LNCAP (cell line): ENCODE measurements around the gene RPTOR.

Experiments used
- TF ChIP-seq, protein P1 (sequence below): fragments of 450-650 bp; IDR thresholded peaks from 2 replicates; pipeline ENCODE4 v1.5.1; 2017; ENCODE audit warnings: mild to moderate bottlenecking

RPTOR gene

DNA sequence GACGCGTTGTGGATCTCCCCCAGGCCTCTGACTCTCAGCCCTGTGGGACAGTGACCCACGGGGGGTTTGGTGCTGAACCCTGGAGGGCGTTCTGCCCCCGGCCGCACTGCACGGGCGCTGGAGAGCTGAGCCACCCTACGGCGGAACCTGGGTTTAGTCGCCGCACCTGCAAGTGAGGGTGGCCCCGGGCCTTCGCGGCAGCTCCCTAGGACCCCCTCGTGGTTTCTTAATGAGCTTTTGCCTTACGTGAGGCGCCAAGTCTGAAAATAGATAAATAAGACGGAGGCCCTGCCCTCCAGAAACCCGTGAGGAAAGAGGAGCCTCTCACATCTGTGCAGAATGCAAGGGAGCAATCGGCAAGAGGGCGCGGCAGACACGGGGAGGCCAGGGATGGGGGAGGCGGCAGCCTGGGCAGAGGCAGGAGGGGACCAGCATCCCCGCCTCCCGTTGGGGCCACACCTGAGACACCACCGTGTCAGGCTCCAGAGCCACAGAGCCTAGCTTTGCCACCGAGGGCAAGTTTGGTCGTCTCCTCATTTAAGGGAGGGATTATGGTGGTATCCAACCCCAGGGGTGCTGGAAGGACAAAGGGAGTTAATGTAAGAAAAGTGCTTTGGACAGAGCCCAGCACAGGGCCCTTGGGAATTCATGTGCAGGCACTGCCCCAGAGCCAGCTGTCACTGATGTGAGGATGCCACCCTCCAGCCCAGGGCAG, 293.8 kb downstream of the RPTOR start:
- TF ChIP-seq, protein P1, sequence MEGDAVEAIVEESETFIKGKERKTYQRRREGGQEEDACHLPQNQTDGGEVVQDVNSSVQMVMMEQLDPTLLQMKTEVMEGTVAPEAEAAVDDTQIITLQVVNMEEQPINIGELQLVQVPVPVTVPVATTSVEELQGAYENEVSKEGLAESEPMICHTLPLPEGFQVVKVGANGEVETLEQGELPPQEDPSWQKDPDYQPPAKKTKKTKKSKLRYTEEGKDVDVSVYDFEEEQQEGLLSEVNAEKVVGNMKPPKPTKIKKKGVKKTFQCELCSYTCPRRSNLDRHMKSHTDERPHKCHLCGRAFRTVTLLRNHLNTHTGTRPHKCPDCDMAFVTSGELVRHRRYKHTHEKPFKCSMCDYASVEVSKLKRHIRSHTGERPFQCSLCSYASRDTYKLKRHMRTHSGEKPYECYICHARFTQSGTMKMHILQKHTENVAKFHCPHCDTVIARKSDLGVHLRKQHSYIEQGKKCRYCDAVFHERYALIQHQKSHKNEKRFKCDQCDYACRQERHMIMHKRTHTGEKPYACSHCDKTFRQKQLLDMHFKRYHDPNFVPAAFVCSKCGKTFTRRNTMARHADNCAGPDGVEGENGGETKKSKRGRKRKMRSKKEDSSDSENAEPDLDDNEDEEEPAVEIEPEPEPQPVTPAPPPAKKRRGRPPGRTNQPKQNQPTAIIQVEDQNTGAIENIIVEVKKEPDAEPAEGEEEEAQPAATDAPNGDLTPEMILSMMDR = no peak

DNA sequence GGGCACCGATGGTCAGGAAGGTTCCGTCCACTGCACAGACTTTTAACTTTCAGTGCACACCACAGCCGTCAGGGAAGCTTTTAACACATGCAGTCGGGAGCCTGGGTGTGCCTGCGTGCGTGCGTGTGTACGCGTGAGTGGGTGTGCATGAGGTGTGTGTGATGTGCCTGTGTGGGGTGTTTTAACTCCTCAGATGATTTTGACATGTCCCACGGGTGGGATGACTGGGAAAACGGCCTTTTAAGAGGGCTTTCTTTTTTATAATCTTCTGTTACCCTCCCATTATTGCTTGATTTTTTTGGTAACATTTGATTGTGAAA, 294.3 kb downstream of the RPTOR start:
- TF ChIP-seq, protein P1 = no peak

DNA sequence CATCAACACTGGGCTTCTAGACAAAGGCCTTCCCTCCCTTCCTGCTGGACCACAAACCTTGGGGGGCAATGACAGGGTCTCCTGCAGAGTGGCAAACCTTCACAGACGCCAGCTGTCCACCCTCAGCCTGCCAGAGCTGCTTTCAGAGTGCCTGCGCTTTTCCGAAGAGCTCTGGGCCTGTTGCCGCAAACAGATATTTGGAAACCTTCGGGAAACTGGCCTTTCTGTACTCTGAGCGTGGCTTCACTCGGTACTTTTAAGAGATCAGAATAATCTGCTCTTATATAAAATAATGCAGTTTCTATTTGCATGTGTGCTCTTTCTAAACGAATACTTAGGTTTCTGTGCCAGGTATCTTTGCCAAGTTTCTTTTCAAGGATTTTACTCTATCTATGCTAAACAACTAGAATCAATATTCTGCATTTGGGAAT, 294.9 kb downstream of the RPTOR start:
- TF ChIP-seq, protein P1 = no peak

DNA sequence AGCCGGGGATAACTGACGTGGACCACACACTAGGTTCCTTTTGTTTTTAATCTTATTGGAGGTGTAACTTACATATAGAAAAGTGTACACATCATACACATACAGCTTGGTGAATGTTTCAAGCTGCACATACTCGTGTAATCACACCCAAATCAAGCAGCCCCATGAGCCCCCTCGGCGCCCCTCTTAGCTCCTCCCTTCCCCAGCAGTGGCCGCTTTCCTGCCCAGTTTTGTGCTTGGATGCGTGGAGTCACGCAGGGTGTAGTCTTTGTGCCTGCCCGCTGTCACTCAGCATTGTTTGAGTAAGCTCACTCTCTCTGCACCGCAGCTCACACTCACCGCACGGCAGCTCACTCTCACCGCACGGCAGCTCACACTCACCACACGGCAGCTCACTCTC, 295.3 kb downstream of the RPTOR start:
- TF ChIP-seq, protein P1 = no peak

DNA sequence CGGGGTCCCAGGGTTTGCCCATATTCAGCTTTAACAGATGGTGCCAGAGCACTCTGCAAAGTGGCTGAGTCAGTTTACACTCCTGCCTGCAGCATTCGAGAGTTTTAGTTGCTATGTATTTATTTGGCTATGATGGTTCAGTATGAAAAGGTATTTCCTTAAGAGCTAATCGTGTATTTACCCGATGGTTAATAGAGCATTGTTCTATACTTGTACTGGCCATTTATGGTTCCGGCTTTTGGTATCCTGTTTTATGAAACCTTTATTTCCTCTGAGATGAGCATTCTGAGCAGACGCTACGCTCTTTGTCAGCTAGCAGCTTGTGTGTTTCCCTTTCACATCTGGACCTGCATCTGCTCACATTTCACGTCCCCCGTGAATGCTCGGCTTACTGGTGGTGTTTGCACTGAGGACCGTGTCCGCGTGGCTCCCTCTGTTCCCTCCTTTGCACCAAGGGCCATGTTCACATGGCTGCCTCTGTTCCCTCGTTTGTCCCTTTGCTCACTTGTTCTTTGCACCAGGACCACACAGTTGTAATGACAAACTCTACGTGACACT, 297.9 kb downstream of the RPTOR start:
- TF ChIP-seq, protein P1 = no peak

DNA sequence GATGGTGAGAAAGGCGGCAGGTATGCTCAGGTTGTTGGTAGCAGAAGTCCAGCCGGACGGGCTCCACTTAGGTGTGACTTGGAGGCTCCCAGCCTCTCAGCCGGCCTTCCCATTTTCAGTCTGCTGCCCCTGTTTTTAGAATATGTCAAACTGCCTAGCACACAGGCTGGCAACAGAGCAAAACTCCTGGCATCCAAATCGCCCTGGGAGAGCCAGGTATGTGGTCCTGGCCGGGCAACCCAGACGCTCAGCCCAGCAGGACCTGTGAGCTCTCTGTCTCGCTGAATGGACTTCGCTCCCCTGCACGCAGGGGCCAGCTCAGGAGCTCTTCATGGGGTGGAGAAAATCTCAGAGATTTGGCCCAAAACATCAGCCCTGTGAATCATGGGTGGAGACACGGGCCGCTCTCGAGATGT, 299.1 kb downstream of the RPTOR start:
- TF ChIP-seq, protein P1 = no peak

DNA sequence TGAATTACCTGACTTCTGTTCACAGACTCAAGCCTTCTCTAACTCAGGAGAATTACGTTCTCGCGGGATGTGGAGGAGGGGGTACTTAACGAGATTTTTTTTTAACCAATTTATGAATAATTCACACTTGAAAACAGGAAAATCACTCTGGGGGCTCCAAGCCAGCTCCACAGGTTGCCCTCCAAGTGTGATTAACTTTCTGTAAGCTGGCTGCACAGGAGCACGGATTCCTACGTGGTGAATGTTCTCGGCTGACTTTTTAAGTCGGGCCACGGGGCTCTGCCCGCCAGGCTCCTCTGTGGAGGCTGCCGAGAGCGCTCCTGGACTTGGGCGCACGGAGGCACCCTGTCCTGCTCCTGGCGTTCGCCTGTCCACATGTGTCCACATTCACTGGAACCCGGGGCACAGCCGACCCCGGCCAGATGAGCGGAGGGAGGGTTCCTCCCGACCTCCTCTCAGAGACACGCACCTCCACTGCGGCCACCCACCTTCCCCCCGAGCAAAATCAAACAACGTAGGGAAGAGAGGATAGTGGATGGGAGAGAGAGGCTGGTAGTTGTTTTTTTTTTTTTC, 299.9 kb downstream of the RPTOR start:
- TF ChIP-seq, protein P1 = no peak
